PC-9 (cell line): ENCODE results near the gene ZNF516. TPM values are rescaled to one million over a fixed set of nuclear protein-coding genes. Genes with fewer than 3 reads are reported as not detected.
A peak's percentile ranks its signal among the peaks of the same experiment; 100 is the strongest.

Source experiments
- BruUV-seq: library from RNA; stranded (reverse); fragments of 400-500 nt; replicated peaks from 2 replicates; lab custom pipeline; 2021; lab: Mats Ljungman, UMichigan
- CTCF ChIA-PET: fragments of 300-600 bp; sonication (Branson Sonifier 250); formaldehyde crosslinking; loops from one replicate; lab custom pipeline; 2022; ENCODE audit warnings: antibody characterized with exemption; lab: Charles Lee
- POLR2A ChIA-PET: fragments of 300-600 bp; sonication (Branson Sonifier 250); formaldehyde crosslinking; loops from one replicate; lab custom pipeline; 2022; ENCODE audit warnings: antibody characterized with exemption; ENCODE audit not compliant: unreplicated experiment; lab: Charles Lee
- DNase-seq, 2 experiments: peaks; one replicate each; pipeline versions ENCODE4 v3.0.0 to v3.0.0-alpha.2; 2015 to 2022; ENCODE audit warnings: mixed read lengths in 1 of 2
- H2AFZ ChIP-seq: fragments of 200-600 bp; sonication (generic); 2 replicates; pipeline ENCODE4 v1.8.1; 2017; ENCODE audit warnings: antibody characterized with exemption
- H3F3A ChIP-seq: fragments of 200-600 bp; sonication (generic); 2 replicates; pipeline ENCODE4 v1.8.1; 2017; ENCODE audit warnings: antibody characterized with exemption, mild to moderate bottlenecking, low read depth; ENCODE audit not compliant: insufficient read depth
- H3K27ac ChIP-seq: fragments of 200-600 bp; sonication (generic); 2 replicates; pipeline ENCODE4 v1.6.1; 2016; ENCODE audit warnings: mixed run types
- H3K27me3 ChIP-seq: fragments of 200-600 bp; sonication (generic); 2 replicates; pipeline ENCODE4 v1.6.1; 2016; ENCODE audit warnings: low read depth, mixed run types; ENCODE audit not compliant: insufficient read depth
- H3K36me3 ChIP-seq: fragments of 200-600 bp; sonication (generic); 2 replicates; pipeline ENCODE4 v1.6.1; 2016; ENCODE audit warnings: low read depth, mixed run types
- H3K4me1 ChIP-seq: fragments of 200-600 bp; sonication (generic); replicated peaks from 2 replicates; pipeline ENCODE4 v1.6.1; 2016; ENCODE audit warnings: mixed run types; ENCODE audit not compliant: insufficient read depth
- H3K4me2 ChIP-seq: fragments of 200-600 bp; sonication (generic); 2 replicates; pipeline ENCODE4 v1.6.1; 2017; ENCODE audit warnings: mixed run types
- H3K4me3 ChIP-seq: fragments of 200-600 bp; sonication (generic); 2 replicates; pipeline ENCODE4 v1.6.1; 2016; ENCODE audit warnings: mixed run types
- H3K79me2 ChIP-seq: fragments of 200-600 bp; sonication (generic); 2 replicates; pipeline ENCODE4 v1.6.1; 2017; ENCODE audit warnings: low read depth, mixed run types
- H3K9me2 ChIP-seq: fragments of 200-600 bp; sonication (generic); 2 replicates; pipeline ENCODE4 v1.8.1; 2017; ENCODE audit warnings: mild to moderate bottlenecking; ENCODE audit not compliant: insufficient read depth
- H3K9me3 ChIP-seq: fragments of 200-600 bp; sonication (generic); 2 replicates; pipeline ENCODE4 v1.8.1; 2016; ENCODE audit warnings: low read depth; ENCODE audit not compliant: insufficient read depth
- H4K20me1 ChIP-seq: fragments of 200-600 bp; sonication (generic); 2 replicates; pipeline ENCODE4 v1.8.1; 2017; ENCODE audit not compliant: insufficient read depth
- EZH2 ChIP-seq: fragments of 200-600 bp; sonication (generic); IDR thresholded peaks from 2 replicates; pipeline ENCODE4 v1.8.0; 2017; ENCODE audit warnings: antibody characterized with exemption, low read depth
- intact Hi-C: fragments of 100-400 bp; cut with micrococcal nuclease; formaldehyde crosslinking; loops from one replicate; pipeline ENCODE4 v1.10.0; 2022; ENCODE audit not compliant: unreplicated experiment
- total RNA-seq: library from RNA; stranded (reverse); gene quantifications from 2 replicates; pipeline ENCODE4 v1.2.3, GENCODE V29; 2021
- TF ChIP-seq, protein P1 (sequence below): fragments of 200-600 bp; sonication (generic); conservative IDR thresholded peaks from 2 replicates; pipeline ENCODE4 v1.6.1; 2017; ENCODE audit warnings: mixed run types, antibody characterized with exemption, mild to moderate bottlenecking, moderate library complexity

ZNF516 gene
- total RNA-seq, 1 experiment from 2014 or later = 32.7 TPM

DNA sequence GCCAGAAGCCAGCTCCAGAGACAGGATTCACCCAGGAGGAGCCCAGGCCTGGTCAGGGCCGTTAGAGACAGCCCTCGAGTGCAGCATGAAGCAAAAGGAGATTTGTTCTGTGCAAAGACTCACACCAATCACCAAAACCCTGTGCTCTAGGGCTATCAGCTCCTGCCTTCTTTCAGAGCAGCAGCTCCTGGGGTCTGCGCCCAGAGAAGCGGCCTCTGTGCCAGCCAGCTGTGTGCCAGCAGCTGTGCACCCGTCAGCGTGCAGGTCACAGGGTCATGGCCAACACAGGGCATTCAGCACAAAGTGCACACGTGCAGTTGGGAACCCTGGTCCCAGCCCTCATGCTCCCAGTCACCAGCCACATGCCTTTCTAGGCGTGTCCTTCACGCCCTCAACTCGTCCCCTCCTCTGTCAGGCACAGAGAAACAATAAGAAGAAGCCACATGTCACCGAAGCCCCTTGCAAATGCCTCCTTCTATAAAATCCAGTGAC lies 49.3 kb downstream of the ZNF516 start:
- Histone ChIP-seq H4K20me1 (peaks cover 36% of the 10 kb centered on the region), H3K27ac (no peak overlapping the region), H3K4me3 (no peak overlapping the region), H3K36me3 (no peaks in the 10 kb centered on the region), H3K27me3 (no peaks in the 10 kb centered on the region), H3K4me2 (no peak overlapping the region), H3K4me1 (no peaks in the 10 kb centered on the region), H3K9me2 (no peaks in the 10 kb centered on the region), H3K79me2 (peaks cover 33% of the 10 kb centered on the region), H2AFZ (no peak overlapping the region), H3K9me3 (no peaks in the 10 kb centered on the region), H3F3A (no peaks in the 10 kb centered on the region)
- no TSS peak for BruUV-seq
- POLR2A ChIA-PET = no interaction called here
- CTCF ChIA-PET = no interaction called here
- DNase-seq = no peak
- intact Hi-C loops = no loop called here
- no peak for TF ChIP-seq EZH2
- TF ChIP-seq, protein P1, sequence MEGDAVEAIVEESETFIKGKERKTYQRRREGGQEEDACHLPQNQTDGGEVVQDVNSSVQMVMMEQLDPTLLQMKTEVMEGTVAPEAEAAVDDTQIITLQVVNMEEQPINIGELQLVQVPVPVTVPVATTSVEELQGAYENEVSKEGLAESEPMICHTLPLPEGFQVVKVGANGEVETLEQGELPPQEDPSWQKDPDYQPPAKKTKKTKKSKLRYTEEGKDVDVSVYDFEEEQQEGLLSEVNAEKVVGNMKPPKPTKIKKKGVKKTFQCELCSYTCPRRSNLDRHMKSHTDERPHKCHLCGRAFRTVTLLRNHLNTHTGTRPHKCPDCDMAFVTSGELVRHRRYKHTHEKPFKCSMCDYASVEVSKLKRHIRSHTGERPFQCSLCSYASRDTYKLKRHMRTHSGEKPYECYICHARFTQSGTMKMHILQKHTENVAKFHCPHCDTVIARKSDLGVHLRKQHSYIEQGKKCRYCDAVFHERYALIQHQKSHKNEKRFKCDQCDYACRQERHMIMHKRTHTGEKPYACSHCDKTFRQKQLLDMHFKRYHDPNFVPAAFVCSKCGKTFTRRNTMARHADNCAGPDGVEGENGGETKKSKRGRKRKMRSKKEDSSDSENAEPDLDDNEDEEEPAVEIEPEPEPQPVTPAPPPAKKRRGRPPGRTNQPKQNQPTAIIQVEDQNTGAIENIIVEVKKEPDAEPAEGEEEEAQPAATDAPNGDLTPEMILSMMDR = no peak

DNA sequence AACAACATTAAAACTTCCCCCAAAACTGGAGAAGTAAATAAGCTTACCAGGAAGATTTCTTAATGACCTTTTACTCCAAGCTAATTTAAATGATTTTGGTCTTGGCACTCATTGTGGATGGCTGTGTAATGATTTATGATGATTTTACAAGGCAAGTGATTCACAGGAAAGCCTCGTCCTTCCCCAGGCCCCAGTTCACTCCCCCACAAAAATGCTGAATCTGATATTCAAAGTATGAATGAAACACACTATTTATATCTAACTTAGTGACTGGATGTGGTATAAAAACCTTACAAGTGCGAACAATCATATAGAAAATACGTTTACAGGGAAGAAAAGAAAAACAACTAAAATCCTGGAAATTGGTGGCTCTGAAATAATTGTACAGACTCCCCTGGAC lies 49.8 kb downstream of the ZNF516 start:
- TF ChIP-seq, protein P1 = no peak
- TF ChIP-seq EZH2 = no peak
- CTCF ChIA-PET = no interaction called here
- Histone ChIP-seq H4K20me1 (peaks cover 36% of the 10 kb centered on the region), H2AFZ (no peak overlapping the region), H3K4me3 (no peak overlapping the region), H3K27ac (no peak overlapping the region), H3K79me2 (peaks cover 31% of the 10 kb centered on the region), H3K4me2 (no peak overlapping the region), H3K9me3 (no peaks in the 10 kb centered on the region), H3K9me2 (no peaks in the 10 kb centered on the region), H3K36me3 (no peaks in the 10 kb centered on the region), H3K27me3 (no peaks in the 10 kb centered on the region), H3F3A (no peaks in the 10 kb centered on the region), H3K4me1 (no peaks in the 10 kb centered on the region)
- peak in 1 of 2 experiments; percentile 40 for DNase-seq
- POLR2A ChIA-PET = no interaction called here
- intact Hi-C loops = no loop called here
- BruUV-seq = no TSS peak

DNA sequence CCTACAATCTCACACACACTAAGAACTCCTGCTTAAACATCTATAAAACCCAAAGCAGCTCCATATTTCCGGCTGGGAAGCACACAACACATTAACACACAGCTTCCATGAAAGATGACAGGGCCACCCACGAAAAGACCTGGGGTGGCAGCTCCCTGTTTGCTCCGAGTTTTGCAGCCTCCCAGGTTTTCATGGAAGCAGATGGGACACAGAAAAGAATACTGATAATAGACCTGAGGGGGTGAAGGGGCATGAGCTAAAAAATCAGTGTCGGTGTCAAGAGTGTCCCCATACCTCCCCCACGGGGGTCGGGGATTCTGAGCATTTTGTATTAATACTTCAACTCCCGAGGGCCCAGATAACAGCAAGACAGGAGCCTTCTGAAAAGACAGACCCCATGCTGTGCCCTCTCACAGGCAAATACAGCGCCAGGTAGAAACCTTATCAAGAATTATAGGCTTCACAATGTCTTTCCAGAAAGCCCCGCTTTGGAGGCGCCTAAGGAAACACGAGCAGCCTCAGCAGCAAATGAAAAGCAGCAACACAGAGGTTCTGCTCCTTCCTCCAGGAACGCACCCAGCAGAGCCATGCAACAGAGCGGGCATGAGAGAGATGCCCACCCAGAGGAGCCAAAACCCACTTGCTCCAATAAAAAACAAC lies 50.5 kb downstream of the ZNF516 start:
- Histone ChIP-seq H3K4me3 (no peak overlapping the region), H3K27ac (no peak overlapping the region), H3K27me3 (no peaks in the 10 kb centered on the region), H3K9me2 (no peaks in the 10 kb centered on the region), H3F3A (no peaks in the 10 kb centered on the region), H4K20me1 (peaks cover 40% of the 10 kb centered on the region), H3K36me3 (no peaks in the 10 kb centered on the region), H3K4me2 (no peak overlapping the region), H3K79me2 (peaks cover 27% of the 10 kb centered on the region), H2AFZ (no peak overlapping the region), H3K9me3 (no peaks in the 10 kb centered on the region), H3K4me1 (no peaks in the 10 kb centered on the region)
- intact Hi-C loops = no loop called here
- ChIA-PET CTCF (no interaction called here), POLR2A (no interaction called here)
- BruUV-seq = no TSS peak
- TF ChIP-seq, protein P1 = no peak
- TF ChIP-seq EZH2 = no peak
- no peak for DNase-seq
